Fibroblast of lung (primary cell): Measurements from ENCODE around the gene RAI1. TPM values are rescaled to one million over a fixed set of nuclear protein-coding genes. Genes with fewer than 3 reads are reported as not detected.

Experiments
- DNase-seq, 2 donors: peaks; one replicate each; pipeline versions ENCODE4 v3.0.0 to v3.0.0-alpha.2; 2010; ENCODE audit warnings: low read depth in 2 of 2
- H2AFZ ChIP-seq: 2 replicates; pipeline ENCODE4 v1.5.1; 2012; ENCODE audit warnings: low read length, control low read depth, inconsistent platforms
- H3K27ac ChIP-seq: 2 replicates; pipeline ENCODE4 v1.5.1; 2011; ENCODE audit warnings: low read length, control low read depth; ENCODE audit not compliant: insufficient read depth
- H3K27me3 ChIP-seq: 2 replicates; pipeline ENCODE4 v1.5.1; 2011; ENCODE audit warnings: mild to moderate bottlenecking, low read length; ENCODE audit not compliant: control insufficient read depth, insufficient read depth
- H3K36me3 ChIP-seq: 2 replicates; pipeline ENCODE4 v1.5.1; 2011; ENCODE audit warnings: low read length; ENCODE audit not compliant: control insufficient read depth, insufficient read depth
- H3K4me1 ChIP-seq: 2 replicates; pipeline ENCODE4 v1.5.1; 2011; ENCODE audit warnings: low read length; ENCODE audit not compliant: control insufficient read depth, insufficient read depth; ENCODE audit errors: extremely low read depth
- H3K4me2 ChIP-seq: 2 replicates; pipeline ENCODE4 v1.5.1; 2011; ENCODE audit warnings: low read length, control low read depth; ENCODE audit not compliant: insufficient read depth; ENCODE audit errors: extremely low read depth
- H3K4me3 ChIP-seq, 4 experiments: fragments of 200-600 bp in 1 of 4; sonication (generic) in 1 of 4; replicated peaks in 1 of 4; 2 replicates each; pipeline ENCODE4 v1.5.1; 2011 to 2016; ENCODE audit warnings: low read length in 4 of 4, low read depth in 3 of 4, mild to moderate bottlenecking in 3 of 4, control low read depth in 2 of 4, inconsistent platforms in 1 of 4, mixed read lengths in 1 of 4; ENCODE audit not compliant: insufficient read depth in 1 of 4; ENCODE audit errors: control extremely low read depth in 1 of 4
- H3K79me2 ChIP-seq: 2 replicates; pipeline ENCODE4 v1.5.1; 2012; ENCODE audit warnings: mild to moderate bottlenecking, low read length, inconsistent platforms; ENCODE audit not compliant: control insufficient read depth, insufficient read depth
- H3K9ac ChIP-seq: 2 replicates; pipeline ENCODE4 v1.5.1; 2011; ENCODE audit warnings: mild to moderate bottlenecking, low read length, control low read depth; ENCODE audit not compliant: insufficient read depth
- H3K9me3 ChIP-seq: 2 replicates; pipeline ENCODE4 v1.5.1; 2012; ENCODE audit warnings: low read depth, low read length; ENCODE audit not compliant: control insufficient read depth, insufficient read depth
- H4K20me1 ChIP-seq: 2 replicates; pipeline ENCODE4 v1.5.1; 2011; ENCODE audit warnings: low read length; ENCODE audit not compliant: control insufficient read depth, insufficient read depth; ENCODE audit errors: extremely low read depth
- CTCF ChIP-seq, 2 donors: IDR thresholded peaks in 1 of 2; conservative IDR thresholded peaks in 1 of 2; 1 replicate in 1 of 2; 2 replicates in 1 of 2; pipeline ENCODE4 v1.5.1; 2011 to 2012; ENCODE audit warnings: low read length in 2 of 2, control low read depth in 1 of 2, inconsistent platforms in 1 of 2, low read depth in 1 of 2, mild to moderate bottlenecking in 1 of 2
- EZH2 ChIP-seq: IDR thresholded peaks from 2 replicates; pipeline ENCODE4 v1.5.1; 2012; ENCODE audit warnings: low read length, control low read depth, mild to moderate bottlenecking; ENCODE audit errors: missing control alignments
- polyA plus RNA-seq, 2 donors: library from polyadenylated mRNA; depleted of rRNA in 1 of 2; stranded (reverse) in 1 of 2; unstranded in 1 of 2; fragments of >200 nt; gene quantifications; 2 replicates each; pipeline ENCODE4 v1.2.1, GENCODE V29; 2011 to 2012; ENCODE audit warnings: missing spikeins in 1 of 2
- total RNA-seq: library from RNA; depleted of rRNA; stranded (reverse); fragments of >200 nt; gene quantifications from 2 replicates; pipeline ENCODE4 v1.2.1, GENCODE V29; 2014

The RAI1 gene
- total and polyA plus RNA-seq, 2 donors (not counting 1 experiment from before 2014, with no cell fraction given) = 2.1 to 6.6 TPM

GRCh38 chr17:17743391-17744112 is 62.3 kb downstream of the RAI1 start:
- TF ChIP-seq EZH2 = no peak
- TF ChIP-seq CTCF (conservative IDR thresholded peaks at IDR 0.05 in 1 of 2, IDR thresholded peaks at IDR 0.05 in 1 of 2; ENCODE audit: low read depth in 1 of 2, low read length in 2 of 2) = no peak
- Histone ChIP-seq H3K27ac (no peak overlapping the region), H2AFZ (no peak overlapping the region), H3K79me2 (peaks cover 28% of the 10 kb centered on the region), H3K9me3 (no peaks in the 10 kb centered on the region), H3K4me2 (no peak overlapping the region), H3K4me1 (peaks cover 40% of the 10 kb centered on the region), H3K36me3 (no peaks in the 10 kb centered on the region), H3K27me3 (no peaks in the 10 kb centered on the region), H3K9ac (no peak overlapping the region), H3K4me3 (no peak overlapping the region), H4K20me1 (no peaks in the 10 kb centered on the region)
- no peak for DNase-seq

- no peak for DNase-seq
- H3K79me2 ChIP-seq = peaks cover 26% of the 10 kb centered on the region
- no peaks in the 10 kb centered on the region for H4K20me1 ChIP-seq
- H3K27ac ChIP-seq = no peak overlapping the region
- TF ChIP-seq EZH2 (no peak), CTCF (conservative IDR thresholded peaks at IDR 0.05 in 1 of 2, IDR thresholded peaks at IDR 0.05 in 1 of 2; ENCODE audit: low read depth in 1 of 2, low read length in 2 of 2) (no peak)
- no peak overlapping the region for H3K4me2 ChIP-seq
- H3K4me3 ChIP-seq = no peak overlapping the region
- H3K36me3 ChIP-seq = no peaks in the 10 kb centered on the region
- no peaks in the 10 kb centered on the region for H3K9me3 ChIP-seq
- H3K4me1 ChIP-seq = peaks cover 39% of the 10 kb centered on the region
- no peak overlapping the region for H3K9ac ChIP-seq
- H2AFZ ChIP-seq = no peak overlapping the region
- no peaks in the 10 kb centered on the region for H3K27me3 ChIP-seq
Observed at GRCh38 chr17:17744116-17744515, 62.9 kb downstream of the RAI1 start.

- Histone ChIP-seq H3K27ac (no peak overlapping the region), H3K9me3 (no peaks in the 10 kb centered on the region), H3K36me3 (no peaks in the 10 kb centered on the region), H2AFZ (no peak overlapping the region), H3K79me2 (peaks cover 26% of the 10 kb centered on the region), H4K20me1 (no peaks in the 10 kb centered on the region), H3K9ac (no peak overlapping the region), H3K4me1 (peaks cover 26% of the 10 kb centered on the region), H3K4me3 (no peak overlapping the region), H3K27me3 (no peaks in the 10 kb centered on the region), H3K4me2 (no peak overlapping the region)
- no peak for TF ChIP-seq CTCF (conservative IDR thresholded peaks at IDR 0.05 in 1 of 2, IDR thresholded peaks at IDR 0.05 in 1 of 2; ENCODE audit: low read depth in 1 of 2, low read length in 2 of 2)
- no peak for TF ChIP-seq EZH2
- DNase-seq = no peak
Observed at GRCh38 chr17:17745476-17746455, 64.5 kb downstream of the RAI1 start.
